ENCODE data around the gene PTPN18. TPM values are rescaled to one million over a fixed set of nuclear protein-coding genes. Genes with fewer than 3 reads are reported as not detected.

Gene PTPN18
- total and polyA plus RNA-seq, 2 donors (not counting 1 experiment from before 2014, with no cell fraction given), result 91.0 to 102 TPM

DNA sequence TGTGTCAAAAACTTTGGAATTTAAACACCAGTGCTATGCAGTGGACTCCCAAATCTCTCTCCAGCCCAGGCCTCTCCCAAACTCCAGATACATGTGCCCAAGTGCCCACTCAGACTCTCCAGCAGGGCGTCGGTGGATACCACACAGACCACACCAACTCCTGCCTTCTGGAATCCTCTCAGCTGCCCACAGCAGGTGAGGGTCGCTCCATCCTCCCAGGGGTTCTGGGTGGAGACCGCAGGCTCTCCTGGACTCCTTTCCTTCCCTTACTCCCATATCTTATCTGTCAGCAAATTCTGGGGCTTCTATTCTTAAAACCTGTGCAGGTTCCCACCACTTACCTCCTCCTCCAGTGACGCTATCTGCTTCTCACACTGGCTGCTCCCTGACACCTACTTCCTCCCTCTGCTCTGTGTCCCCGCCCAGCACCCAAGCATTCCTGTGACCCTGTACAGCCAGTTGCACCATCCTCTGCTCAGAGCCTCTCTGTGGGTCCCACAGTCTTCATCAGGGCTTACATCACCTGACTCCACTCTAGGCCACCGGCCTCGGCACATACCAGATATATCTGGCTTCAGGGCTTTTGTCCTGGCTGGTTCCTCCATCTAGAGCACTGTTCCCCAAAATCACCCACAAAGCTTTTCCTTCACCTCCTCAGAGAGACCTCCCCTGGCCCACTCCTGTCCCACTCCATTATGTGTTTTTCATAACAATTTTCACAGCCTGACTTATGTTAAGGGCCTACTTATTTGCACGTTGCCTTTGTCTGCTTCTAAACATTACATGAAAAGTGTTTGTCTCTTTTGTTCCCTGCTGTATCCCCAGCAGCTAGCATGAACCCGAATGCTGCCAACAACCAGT lies 15.7 kb upstream of the PTPN18 start:
- Histone ChIP-seq H3K9me3 (ENCODE audit: control extremely low read depth in 1 of 3, control insufficient read depth in 2 of 3, insufficient read depth in 1 of 3, low read length in 2 of 3) (no peaks in the 10 kb centered on the region), H4K20me1 (ENCODE audit: control insufficient read depth, insufficient read depth, low read length, poor library complexity, severe bottlenecking) (peaks cover 17% of the 10 kb centered on the region), H3K4me2 (replicated peaks; ENCODE audit: low read depth, low read length, poor library complexity, severe bottlenecking) (no peak overlapping the region), H2AFZ (ENCODE audit: insufficient read depth, low read depth, low read length, poor library complexity, severe bottlenecking) (no peak overlapping the region), H3K27ac (ENCODE audit: low read length in 2 of 2) (no peak overlapping the region), H3K9ac (ENCODE audit: low read length) (no peak overlapping the region), H3K79me2 (ENCODE audit: control insufficient read depth, insufficient read depth, low read length) (peaks cover 22% of the 10 kb centered on the region), H3K27me3 (replicated peaks in 1 of 4; ENCODE audit: control extremely low read depth in 1 of 4, control insufficient read depth in 3 of 4, insufficient read depth in 4 of 4, low read length in 3 of 4) (no peaks in the 10 kb centered on the region), H3K4me1 (ENCODE audit: control insufficient read depth in 2 of 2, insufficient read depth in 2 of 2, low read length in 2 of 2) (peaks cover 12 to 23% of the 10 kb centered on the region in 2 donors), H3K36me3 (replicated peaks in 1 of 2; ENCODE audit: control extremely low read depth in 1 of 2, control insufficient read depth in 1 of 2, extremely low read depth in 1 of 2, insufficient read depth in 2 of 2, low read length in 1 of 2) (peaks cover 0 to 34% of the 10 kb centered on the region in 2 experiments), H3K4me3 (ENCODE audit: control extremely low read depth in 1 of 5, extremely low read depth in 1 of 5, insufficient read depth in 1 of 5, low read depth in 2 of 5, low read length in 4 of 5) (no peak overlapping the region)
- H3K4me3 Mint-ChIP-seq, result peak overlapping the region; percentile 49
- WGBS (ENCODE audit: insufficient coverage), result 97% methylated on average over 9 of the region's 10 CpGs
- H3K4me1 Mint-ChIP-seq, result peaks cover 35% of the 10 kb centered on the region
- intact Hi-C loops (cut with micrococcal nuclease), result loop anchor here (5.0 to 10.0 kb wide), 3 partner anchors 463 to 1155 kb away; partner anchors contain the start of genes MZT2A and PLEKHB2
- H3K9me3 Mint-ChIP-seq (ENCODE audit: insufficient read depth), result no peaks in the 10 kb centered on the region
- ChIA-PET CTCF (interaction anchor here (1.8 to 5.4 kb wide), 2 partner anchors 36 to 182 kb away, joined by 8 to 61 read pairs; no protein-coding TSS in a partner anchor), POLR2A (interaction anchor here (2.6 kb wide), 1 partner anchor 32 kb away, joined by 27 read pairs; no protein-coding TSS in a partner anchor)
- no peaks in the 10 kb centered on the region for H3K27me3 Mint-ChIP-seq
- TF ChIP-seq EZH2 (IDR thresholded peaks at IDR 0.05; ENCODE audit: borderline replicate concordance, insufficient read depth, low read depth, low read length, poor library complexity, severe bottlenecking), result no peak
- TF ChIP-seq, protein P1, sequence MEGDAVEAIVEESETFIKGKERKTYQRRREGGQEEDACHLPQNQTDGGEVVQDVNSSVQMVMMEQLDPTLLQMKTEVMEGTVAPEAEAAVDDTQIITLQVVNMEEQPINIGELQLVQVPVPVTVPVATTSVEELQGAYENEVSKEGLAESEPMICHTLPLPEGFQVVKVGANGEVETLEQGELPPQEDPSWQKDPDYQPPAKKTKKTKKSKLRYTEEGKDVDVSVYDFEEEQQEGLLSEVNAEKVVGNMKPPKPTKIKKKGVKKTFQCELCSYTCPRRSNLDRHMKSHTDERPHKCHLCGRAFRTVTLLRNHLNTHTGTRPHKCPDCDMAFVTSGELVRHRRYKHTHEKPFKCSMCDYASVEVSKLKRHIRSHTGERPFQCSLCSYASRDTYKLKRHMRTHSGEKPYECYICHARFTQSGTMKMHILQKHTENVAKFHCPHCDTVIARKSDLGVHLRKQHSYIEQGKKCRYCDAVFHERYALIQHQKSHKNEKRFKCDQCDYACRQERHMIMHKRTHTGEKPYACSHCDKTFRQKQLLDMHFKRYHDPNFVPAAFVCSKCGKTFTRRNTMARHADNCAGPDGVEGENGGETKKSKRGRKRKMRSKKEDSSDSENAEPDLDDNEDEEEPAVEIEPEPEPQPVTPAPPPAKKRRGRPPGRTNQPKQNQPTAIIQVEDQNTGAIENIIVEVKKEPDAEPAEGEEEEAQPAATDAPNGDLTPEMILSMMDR (IDR thresholded peaks at IDR 0.05), result no peak
- ATAC-seq (ENCODE audit: low read depth), result no peak
- no peak for DNase-seq
- peak overlapping the region; percentile 18 for H3K27ac Mint-ChIP-seq
